Measurements from ENCODE around the gene TMEM223. TPM values are rescaled to one million over a fixed set of nuclear protein-coding genes. Genes with fewer than 3 reads are reported as not detected.
"Not testable (repeated sequence)": the region's sequence is repeated elsewhere in the genome, so short reads cannot be mapped to it uniquely, and the experiment has no call there.

Gene TMEM223
- total RNA-seq, 1 donor from 2014 or later = 13.0 TPM

DNA sequence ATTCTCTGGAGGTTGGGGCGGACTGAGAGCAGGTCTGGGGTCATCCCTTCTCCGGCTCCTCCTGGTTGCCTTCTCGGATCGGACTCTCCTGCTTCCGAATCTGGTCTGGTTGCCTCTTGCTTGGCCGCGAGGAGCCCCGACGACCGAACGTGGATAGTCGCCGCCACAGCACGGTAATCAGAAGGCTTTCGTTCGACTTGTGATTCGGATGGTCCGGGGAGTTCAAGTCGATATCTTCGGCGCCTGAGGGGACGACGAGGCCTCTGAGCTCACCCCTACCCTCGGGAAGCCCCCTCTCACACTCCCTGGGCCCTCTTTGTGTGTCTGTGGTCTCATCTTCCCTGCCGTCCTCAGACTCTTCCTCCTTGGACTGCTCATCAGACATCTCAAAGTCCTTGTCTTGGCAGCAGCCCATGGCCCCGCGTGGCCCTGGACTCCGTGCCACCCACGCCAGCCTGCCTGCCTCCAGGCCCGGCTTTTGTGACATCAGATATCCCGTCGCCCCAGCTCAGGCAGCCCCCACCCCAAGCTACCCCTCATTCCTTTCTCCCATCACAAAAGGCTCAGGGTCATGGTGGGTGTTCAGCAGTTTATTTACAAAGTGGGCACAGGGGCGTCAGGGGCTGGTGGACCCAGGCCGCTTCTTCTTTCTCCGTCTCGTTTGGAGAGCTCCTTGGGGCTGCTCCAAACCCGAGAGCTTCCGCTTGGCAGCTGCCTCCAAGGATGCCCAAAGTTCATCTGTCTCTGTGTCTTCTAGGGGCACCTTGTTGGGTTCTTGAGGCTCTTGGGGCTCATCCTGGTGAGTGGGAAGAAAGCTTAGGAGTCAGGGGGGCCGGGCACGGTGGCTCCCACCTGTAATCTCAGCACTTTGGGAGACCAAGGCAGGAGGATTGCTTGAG is 40.8 kb upstream of the TMEM223 start, which contains the start of gene TEX54:
TSS of gene TEX54 (minus strand) at position 506 of the 899 bp plus-strand sequence.
- H3K4me1 Mint-ChIP-seq = peaks cover 50% of the 10 kb centered on the region
- ChIA-PET CTCF (interaction anchor here (0.8 to 2.0 kb wide), 2 partner anchors 25 to 46 kb away, joined by 3 to 11 read pairs; partner anchors contain the start of gene TMEM179B), POLR2A (interaction anchor here (0.5 to 3.4 kb wide), 42 partner anchors 9 to 1485 kb away, joined by 3 to 262 read pairs (median 8); partner anchors contain the start of genes BSCL2, C11orf98, CSKMT and FTH1)
- no peak for DNase-seq
- TF ChIP-seq, protein P1, sequence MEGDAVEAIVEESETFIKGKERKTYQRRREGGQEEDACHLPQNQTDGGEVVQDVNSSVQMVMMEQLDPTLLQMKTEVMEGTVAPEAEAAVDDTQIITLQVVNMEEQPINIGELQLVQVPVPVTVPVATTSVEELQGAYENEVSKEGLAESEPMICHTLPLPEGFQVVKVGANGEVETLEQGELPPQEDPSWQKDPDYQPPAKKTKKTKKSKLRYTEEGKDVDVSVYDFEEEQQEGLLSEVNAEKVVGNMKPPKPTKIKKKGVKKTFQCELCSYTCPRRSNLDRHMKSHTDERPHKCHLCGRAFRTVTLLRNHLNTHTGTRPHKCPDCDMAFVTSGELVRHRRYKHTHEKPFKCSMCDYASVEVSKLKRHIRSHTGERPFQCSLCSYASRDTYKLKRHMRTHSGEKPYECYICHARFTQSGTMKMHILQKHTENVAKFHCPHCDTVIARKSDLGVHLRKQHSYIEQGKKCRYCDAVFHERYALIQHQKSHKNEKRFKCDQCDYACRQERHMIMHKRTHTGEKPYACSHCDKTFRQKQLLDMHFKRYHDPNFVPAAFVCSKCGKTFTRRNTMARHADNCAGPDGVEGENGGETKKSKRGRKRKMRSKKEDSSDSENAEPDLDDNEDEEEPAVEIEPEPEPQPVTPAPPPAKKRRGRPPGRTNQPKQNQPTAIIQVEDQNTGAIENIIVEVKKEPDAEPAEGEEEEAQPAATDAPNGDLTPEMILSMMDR (IDR thresholded peaks at IDR 0.05) = no peak
- intact Hi-C loops (cut with micrococcal nuclease) = loop anchor here (1.0 to 5.0 kb wide), 3 partner anchors 24 to 260 kb away; partner anchors contain the start of gene EEF1G
- H3K4me3 Mint-ChIP-seq = peak within 1 kb of the TSS; percentile 100
- no peaks in the 10 kb centered on the region for H3K27me3 Mint-ChIP-seq
- ATAC-seq (ENCODE audit: low read depth) = peak; percentile 1
- H3K9me3 Mint-ChIP-seq = no peaks in the 10 kb centered on the region
- H3K27ac Mint-ChIP-seq = peak within 1 kb of the TSS; percentile 100
- peaks cover 63% of the 10 kb centered on the region for H3K36me3 Mint-ChIP-seq (ENCODE audit: low read depth)

DNA sequence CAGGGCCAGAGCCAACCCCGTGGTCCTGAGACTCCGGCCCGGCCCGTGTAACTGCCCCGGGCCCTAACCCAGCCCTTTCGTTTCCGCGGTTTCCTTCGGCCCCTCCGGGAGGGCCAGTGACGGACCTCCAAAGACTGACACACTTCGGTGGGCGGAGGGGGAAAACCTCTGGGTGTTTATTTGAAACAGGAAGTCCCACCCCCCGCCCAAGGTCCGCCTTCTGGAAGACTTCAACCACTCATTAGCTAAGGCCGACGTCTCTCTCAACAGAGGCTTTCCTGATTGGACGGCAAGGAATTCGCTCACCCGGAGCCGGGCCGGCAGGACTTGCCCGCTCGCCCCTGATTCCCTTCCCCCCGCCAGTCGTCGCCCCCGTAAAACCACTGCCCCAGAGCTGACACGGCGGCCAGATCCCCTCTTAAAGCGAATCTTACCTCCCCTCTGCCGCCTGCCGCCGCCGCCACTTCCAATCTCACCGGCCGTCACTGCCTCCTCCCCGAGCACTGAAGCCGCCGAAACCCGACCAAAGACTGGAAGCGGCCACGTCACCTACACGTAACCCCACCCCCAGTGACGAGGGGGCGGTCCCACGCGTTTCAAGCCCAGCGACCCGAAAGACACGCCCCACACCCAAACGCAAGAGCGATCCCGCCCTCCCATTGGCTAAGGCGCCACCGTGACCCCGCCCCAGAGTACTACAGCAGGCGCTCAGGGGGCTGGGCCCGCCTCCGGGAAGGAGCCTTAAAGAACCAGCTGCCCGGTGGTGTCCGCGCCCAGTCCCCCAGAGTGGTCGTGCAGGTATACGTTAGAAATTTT is 39.9 kb upstream of the TMEM223 start, which contains the start of gene STX5:
TSS of gene STX5 (minus strand) at position 532 of the 816 bp plus-strand sequence. CDS start 808 bp downstream, outside the sequence.
- peaks cover 47% of the 10 kb centered on the region for H3K4me1 Mint-ChIP-seq
- no peaks in the 10 kb centered on the region for H3K27me3 Mint-ChIP-seq

DNA sequence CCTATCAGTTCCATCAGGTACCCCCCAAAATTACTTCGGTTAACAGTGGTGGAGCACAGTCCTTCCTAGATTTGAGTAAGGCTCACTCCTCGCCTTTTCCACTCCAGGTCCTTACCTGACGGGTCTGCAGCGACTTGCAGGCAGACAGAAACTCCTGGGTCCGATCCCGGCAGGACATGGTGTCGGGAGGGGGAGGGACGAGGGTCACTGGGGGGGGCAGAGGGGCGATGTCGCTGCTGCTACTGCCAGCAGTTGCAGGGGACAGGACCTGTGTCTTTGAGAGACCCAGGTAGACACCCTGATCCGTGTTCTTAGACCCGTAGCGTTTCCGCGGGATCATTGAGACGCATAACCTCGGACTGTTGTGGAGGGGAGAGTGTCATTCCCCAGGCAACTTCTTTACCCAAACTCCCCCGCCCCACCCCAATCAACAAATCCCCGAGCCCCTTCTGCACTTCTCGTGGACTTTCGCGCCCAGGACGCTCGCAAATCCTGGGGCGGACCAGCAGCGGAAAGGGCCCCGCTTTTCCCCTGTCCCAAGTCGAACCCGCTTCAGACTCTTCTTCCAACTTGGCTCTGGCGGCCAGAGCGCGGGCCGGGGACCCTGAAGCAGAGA is 39.2 kb upstream of the TMEM223 start:
- Mint-ChIP-seq H3K4me1 (peaks cover 43% of the 10 kb centered on the region), H3K9me3 (no peaks in the 10 kb centered on the region), H3K27me3 (no peaks in the 10 kb centered on the region), H3K4me3 (peak overlapping the region; percentile 100), H3K27ac (peak overlapping the region; percentile 100), H3K36me3 (ENCODE audit: low read depth) (peaks cover 67% of the 10 kb centered on the region)
- intact Hi-C loops (cut with micrococcal nuclease) = loop anchor here (1.0 to 5.0 kb wide), 6 partner anchors 8 to 259 kb away; partner anchors contain the start of genes EEF1G, NXF1, POLR2G and TMEM179B
- DNase-seq = no peak
- ChIA-PET POLR2A (interaction anchor here (0.6 to 5.0 kb wide), 45 partner anchors 9 to 288 kb away, joined by 3 to 262 read pairs (median 8); partner anchors contain the start of genes B3GAT3, BSCL2, C11orf98 and CSKMT), CTCF (interaction anchor here (2.0 kb wide), 1 partner anchor 44 kb away, joined by 11 read pairs; the partner anchor contains the start of gene TMEM179B)
- no peak for ATAC-seq (ENCODE audit: low read depth)
- TF ChIP-seq, protein P1 (IDR thresholded peaks at IDR 0.05) = no peak

More for the DNA sequence above, 39.9 kb upstream of the TMEM223 start, which contains the start of gene STX5:
- DNase-seq (peak; percentile 98), ATAC-seq (ENCODE audit: low read depth) (peak; percentile 91)
- POLR2A ChIA-PET = interaction anchor here (0.5 to 3.4 kb wide), 52 partner anchors 9 to 1486 kb away, joined by 3 to 262 read pairs (median 5); partner anchors contain the start of genes B3GAT3, BSCL2, C11orf98 and CSKMT
- TF ChIP-seq, protein P1 (IDR thresholded peaks at IDR 0.05) = no peak
- intact Hi-C loops (cut with micrococcal nuclease) = loop anchor here (1.0 to 5.0 kb wide), 8 partner anchors 8 to 259 kb away; partner anchors contain the start of genes EEF1G, NXF1, POLR2G and TMEM179B
- Mint-ChIP-seq H3K36me3 (ENCODE audit: low read depth) (peaks cover 68% of the 10 kb centered on the region), H3K4me3 (peak within 1 kb of the TSS; percentile 100), H3K27ac (peak within 1 kb of the TSS; percentile 100), H3K9me3 (no peaks in the 10 kb centered on the region)
- CTCF ChIA-PET = interaction anchor here (0.7 to 2.0 kb wide), 3 partner anchors 10 to 45 kb away, joined by 3 to 11 read pairs (median 6); partner anchors contain the start of gene TMEM179B

DNA sequence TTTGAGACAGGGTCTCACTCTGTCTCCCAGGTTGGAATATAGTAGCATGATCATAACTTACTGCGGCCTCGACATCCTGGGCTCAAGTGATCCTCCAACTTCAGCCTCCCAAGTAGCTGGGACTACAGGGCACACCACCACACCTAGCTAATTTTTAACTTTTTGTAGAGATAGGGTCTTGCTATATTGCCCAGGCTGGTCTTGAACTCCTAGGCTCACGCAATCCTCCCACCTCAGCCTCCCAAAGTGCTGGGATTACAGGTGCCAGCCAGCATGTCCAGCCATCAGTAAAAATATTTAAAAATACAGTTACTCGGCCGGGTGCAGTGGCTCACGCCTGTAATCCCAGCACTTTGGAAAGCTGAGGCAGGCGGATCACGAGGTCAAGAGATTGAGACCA is 36.3 kb upstream of the TMEM223 start:
- POLR2A ChIA-PET = interaction anchor here (1.7 to 5.0 kb wide), 3 partner anchors 12 to 23 kb away, joined by 8 to 59 read pairs (median 28); partner anchors contain the start of genes NXF1 and WDR74
- H3K9me3 Mint-ChIP-seq; H3K4me3 Mint-ChIP-seq; H3K27me3 Mint-ChIP-seq; H3K27ac Mint-ChIP-seq; ATAC-seq (ENCODE audit: low read depth); intact Hi-C loops (cut with micrococcal nuclease); DNase-seq: not testable (repeated sequence)
- CTCF ChIA-PET = interaction anchor here (1.4 kb wide), 1 partner anchor 42 kb away, joined by 4 read pairs; no protein-coding TSS in a partner anchor
- Mint-ChIP-seq H3K36me3 (ENCODE audit: low read depth) (peaks cover 69% of the 10 kb centered on the region), H3K4me1 (peaks cover 31% of the 10 kb centered on the region)

All from activated B cell treated with CpG ODN at 0.5 μM for 24 hours (primary cell).